HG03378 (cell line): Measurements from ENCODE around the gene NECTIN1.
A peak's percentile ranks its signal among the peaks of the same experiment; 100 is the strongest.

Experiments
- ATAC-seq: cut with Tn5 transposase; IDR thresholded peaks from one replicate; pipeline ENCODE4 v1.9.1; 2021; ENCODE audit warnings: mild to moderate bottlenecking, moderate library complexity; ENCODE audit not compliant: unreplicated experiment

The NECTIN1 gene

DNA sequence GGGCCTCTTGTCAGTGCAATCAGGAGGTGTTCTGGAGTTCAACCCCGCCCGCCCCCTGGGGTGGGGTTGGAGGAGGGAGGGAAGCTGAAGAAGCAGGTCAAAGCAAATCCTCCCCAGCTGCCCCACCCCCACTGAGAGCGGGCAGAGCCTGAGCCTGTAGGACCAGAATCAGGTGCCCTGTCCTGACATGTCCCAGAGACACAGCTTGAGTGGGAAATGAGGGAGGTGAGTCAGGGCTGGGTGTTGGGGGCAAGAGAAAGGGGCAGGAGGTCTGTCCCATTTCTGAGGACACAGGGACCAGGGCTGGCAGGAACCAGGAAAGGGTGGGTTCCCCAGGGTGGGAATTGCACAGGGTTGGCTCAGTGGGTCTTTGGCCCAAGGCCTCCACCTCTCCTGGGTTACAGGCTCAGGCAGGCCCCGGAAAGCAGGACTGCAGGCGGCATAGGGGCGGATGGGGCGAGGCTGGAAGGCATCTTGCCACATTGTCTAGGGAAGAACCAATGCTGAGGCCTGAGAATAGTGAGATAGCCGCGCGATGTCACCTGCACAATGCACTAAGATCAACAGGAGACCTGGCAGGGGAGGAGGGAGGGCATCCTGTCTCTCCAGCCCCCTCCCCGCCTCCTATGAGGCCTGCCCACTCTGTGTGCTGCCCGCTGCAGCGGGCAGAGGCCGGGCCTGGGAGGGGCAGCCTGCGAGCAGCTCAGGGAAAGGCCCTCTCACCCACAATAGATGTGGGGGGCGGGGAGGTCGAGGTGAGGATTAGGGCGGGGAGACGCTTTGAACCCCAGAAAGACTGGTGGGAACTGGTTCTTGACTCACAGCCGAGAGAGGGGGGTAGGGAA, 32.4 kb downstream of the NECTIN1 start:
- ATAC-seq: no peak

GRCh38 chr11:119694334-119694733, 34.7 kb downstream of the NECTIN1 start:
- ATAC-seq: no peak

- no peak for ATAC-seq
These were observed 35.7 kb downstream of the NECTIN1 start for GRCh38 chr11:119693253-119693815.

- ATAC-seq: no peak
These were observed 36.5 kb downstream of the NECTIN1 start for GRCh38 chr11:119692540-119692820.

- no peak for ATAC-seq
These were observed 37.1 kb downstream of the NECTIN1 start for GRCh38 chr11:119691701-119692539.

DNA sequence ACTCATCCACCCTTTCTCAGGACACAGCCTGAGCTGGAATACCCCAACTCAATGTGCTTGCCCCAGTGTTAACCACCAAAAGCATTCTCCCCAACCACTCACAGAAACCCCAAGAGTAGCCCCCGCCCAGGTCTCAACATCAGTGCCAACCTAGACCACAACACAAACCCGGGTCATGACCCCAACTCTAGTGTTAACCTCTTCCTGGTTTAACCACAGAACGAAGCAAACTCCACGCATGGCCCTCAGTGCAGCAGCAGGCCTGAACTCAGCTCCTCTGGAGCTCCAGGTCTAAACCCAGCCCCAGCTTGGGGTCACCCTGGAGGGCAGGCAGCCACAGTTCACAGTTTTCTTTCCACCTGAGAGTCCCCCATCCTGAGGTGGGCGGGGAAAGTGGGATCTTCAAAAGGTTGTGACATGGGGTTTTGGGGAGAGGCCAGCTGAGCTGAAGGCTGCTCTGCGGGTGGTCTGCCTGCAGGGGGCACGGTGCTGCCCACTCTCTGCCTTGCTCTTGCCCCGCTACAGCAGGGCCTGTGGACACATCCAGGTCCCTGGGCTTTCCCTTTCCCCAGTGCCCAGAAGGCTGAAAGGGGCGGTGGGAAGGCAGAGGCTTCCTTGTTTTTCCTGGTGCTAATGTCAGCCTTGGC, 37.9 kb downstream of the NECTIN1 start:
- peak; percentile 56 for ATAC-seq

DNA sequence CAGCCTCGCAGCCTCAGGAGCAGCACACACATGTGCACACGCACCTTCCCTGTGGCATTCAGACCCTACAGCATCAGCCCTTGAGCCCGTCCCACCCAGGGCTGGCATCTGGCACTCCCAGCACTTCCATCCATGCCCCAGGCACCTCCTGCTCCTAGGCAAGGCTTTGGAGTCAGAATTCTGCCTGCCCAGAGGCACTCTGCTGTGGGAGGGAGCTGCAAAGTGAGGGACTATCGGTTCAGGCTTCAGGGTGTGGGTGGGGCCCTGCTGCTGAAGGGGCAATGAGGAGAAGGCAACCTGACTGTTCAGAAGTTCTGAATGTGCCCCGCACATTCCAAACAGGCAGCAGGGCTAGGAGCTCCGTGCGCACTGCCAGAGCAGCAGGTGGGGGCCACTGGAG, 39.7 kb downstream of the NECTIN1 start:
- no peak for ATAC-seq

DNA sequence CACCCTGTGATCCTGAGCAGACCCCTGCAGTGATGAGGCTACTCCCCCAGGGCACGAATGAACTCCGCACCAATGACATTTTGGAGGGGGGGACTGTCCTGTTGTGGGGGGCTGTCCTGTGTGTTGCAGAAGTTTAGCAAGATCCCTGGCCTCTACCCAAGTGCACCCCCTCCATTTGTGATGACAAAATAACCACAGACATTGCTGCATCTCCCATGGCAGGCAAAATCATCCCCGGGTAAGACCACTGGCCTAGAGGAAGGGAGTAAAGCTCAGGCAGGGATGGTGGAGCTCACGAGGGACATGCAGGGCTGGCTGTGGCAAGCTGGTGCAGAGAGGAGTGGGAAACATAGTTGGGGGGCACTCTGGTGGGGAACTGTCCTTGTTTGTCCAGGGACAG, 40.6 kb downstream of the NECTIN1 start:
- ATAC-seq: no peak

GRCh38 chr11:119687373-119688046, 41.5 kb downstream of the NECTIN1 start:
- ATAC-seq: no peak

DNA sequence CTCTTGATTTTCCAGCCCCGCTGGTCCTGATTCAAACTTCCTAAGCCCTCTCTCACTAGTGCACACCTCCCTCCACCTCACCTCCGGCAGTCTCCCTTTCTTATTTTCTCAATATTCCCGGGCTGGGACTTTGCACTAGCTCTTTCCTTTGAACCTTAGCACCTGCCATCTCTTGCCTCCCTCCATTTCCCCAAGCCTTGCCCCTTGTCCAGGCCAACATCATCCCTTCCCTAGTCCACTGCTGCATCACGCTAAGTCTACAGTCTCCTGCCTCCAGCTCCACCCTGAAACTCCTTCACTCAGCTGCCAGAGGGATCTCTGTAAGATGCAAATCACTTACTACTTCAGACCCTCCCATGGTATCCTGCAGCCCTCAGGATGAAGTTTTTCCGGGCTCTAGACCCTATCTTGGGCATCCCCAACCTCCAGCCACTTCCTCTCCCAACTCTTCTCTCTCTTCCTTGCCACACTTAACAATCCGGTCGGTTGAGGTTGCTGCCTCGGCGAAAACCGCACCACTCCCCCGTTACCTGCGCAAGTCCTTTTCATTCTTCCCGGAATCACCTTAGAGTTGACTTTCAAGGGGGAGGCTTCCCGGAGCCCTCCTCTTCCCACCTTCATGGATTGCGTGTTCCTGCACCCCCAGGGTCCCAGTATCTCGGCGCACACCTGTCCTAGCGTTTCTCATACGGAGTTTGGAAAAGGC, 42.7 kb downstream of the NECTIN1 start:
- no peak for ATAC-seq

DNA sequence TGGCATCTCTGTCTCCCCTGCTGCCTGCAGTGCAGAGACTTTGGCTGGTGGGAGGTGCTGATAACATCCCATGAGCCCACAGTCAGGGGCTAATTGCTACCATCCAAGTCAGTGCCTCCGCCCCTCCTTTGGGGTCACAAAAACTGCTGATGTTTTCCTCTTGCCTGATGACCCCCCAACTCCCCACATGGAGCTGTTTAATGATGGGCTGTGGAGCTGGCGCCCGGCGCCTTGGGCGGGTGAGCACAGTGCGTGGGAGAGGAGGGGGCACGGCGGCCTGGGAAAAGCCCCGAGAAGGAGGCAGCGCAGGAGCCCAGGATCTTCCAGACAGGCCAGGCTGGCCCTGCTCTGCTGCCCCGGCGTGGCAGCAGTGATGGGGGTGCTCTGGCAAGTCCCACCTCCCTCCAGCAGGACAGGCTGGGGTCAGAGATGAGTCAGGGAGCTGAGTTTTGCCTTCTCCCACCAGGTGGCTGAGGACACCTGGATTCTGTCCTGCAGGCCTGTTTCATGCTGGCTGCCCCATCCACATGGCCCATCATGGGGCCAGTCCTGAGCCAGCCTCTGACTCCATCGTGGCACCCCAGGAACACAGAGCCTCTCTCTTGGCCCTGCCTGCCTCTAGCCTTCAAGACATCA, 43.8 kb downstream of the NECTIN1 start:
- no peak for ATAC-seq

GRCh38 chr11:119684361-119685110, 44.5 kb downstream of the NECTIN1 start:
- no peak for ATAC-seq

DNA sequence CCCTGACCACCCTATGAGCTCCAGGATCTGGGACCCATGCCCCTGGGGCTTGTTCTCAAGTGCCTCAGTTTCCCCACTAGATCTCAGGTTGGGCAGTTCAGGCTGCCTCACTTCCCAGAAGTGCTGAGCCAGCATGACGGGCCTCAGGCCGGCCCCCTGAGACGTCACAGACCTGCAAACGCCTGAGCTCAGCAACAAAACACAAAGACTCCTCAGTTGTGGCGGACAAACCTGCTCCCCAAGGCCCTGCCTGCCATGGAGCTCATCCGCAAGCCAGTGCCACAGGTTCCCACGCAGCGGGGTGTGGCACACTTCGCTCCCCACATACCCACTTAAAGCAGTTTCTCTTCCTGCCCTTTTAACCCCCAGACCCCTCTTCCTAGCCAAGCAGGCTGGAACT, 45.2 kb downstream of the NECTIN1 start:
- no peak for ATAC-seq

- ATAC-seq: no peak
These were observed 47.6 kb downstream of the NECTIN1 start for GRCh38 chr11:119681361-119681910.

GRCh38 chr11:119680541-119681360, 48.2 kb downstream of the NECTIN1 start:
- no peak for ATAC-seq

DNA sequence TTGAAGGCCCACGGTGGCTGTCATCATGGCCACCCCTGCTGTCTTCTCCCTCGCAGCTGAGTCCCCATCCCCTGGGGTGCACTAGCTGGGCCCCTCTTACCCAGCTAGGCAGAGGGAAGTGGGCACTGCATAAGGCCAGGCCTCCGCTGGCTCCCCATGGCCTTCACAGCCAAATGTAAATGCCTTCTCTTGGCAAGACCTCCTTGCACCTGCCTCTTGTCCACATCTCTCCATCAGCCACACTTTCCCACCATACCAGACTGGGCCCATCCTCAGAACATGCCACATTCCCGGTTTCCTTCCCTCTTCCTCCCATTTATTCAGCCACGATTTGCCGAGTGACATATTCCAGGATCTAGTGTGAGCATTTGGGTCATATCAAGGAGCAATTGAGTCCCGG, 49.7 kb downstream of the NECTIN1 start:
- ATAC-seq: no peak

GRCh38 chr11:119678351-119678750, 50.6 kb downstream of the NECTIN1 start:
- no peak for ATAC-seq

- no peak for ATAC-seq
These were observed 51.2 kb downstream of the NECTIN1 start for GRCh38 chr11:119677840-119678239.
